ENCODE measurements around the gene SEC14L5.

DNA sequence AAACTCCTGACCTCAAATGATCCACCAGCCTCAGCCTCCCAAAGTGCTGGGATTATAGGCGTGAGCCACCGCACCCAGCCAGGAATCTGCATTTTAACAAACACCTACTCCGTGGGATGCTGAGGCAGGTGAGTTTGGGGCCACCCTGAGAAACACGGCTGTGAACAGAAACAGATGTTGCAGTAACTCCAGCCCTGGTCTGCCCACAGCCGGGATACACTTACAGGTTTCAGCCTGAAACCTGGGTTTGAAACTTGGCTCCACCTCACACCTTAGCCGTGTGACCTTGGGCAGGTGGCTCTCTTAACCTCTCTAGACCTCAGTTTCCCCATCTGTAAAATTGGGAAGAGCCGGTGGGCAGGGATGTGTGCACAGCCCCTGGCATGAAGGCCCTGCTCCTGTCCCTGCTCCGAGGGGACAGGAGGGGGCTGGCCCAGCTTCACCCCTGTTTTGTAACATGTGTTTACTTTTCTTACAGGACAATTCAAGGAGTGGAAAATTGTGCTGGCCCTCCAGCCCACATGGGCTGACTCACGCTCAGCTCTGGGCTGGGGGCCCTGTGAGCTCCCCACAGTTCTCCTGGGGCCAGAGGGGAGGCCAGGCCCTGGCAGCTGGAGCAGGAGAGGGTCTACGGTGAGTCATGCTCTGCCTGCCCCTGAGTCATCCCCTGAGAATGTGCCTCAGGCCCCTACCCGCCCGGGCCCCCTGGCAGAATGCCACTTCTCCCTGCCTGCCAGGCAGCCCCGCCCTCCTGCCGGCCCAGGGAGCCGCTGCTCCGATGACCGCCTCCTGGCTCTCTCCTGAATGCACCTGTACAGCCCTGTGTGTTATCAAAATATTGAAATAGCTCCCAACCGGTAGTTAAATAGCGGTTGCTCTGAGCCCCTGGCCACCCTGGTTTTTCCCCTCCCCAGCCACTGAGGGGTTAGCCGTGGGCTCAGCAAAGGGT is 13.5 kb upstream of the SEC14L5 start:
- TF ChIP-seq EZH2 (IDR thresholded peaks at IDR 0.05; ENCODE audit: low read depth): no peak
- TF ChIP-seq, protein P1, sequence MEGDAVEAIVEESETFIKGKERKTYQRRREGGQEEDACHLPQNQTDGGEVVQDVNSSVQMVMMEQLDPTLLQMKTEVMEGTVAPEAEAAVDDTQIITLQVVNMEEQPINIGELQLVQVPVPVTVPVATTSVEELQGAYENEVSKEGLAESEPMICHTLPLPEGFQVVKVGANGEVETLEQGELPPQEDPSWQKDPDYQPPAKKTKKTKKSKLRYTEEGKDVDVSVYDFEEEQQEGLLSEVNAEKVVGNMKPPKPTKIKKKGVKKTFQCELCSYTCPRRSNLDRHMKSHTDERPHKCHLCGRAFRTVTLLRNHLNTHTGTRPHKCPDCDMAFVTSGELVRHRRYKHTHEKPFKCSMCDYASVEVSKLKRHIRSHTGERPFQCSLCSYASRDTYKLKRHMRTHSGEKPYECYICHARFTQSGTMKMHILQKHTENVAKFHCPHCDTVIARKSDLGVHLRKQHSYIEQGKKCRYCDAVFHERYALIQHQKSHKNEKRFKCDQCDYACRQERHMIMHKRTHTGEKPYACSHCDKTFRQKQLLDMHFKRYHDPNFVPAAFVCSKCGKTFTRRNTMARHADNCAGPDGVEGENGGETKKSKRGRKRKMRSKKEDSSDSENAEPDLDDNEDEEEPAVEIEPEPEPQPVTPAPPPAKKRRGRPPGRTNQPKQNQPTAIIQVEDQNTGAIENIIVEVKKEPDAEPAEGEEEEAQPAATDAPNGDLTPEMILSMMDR (conservative IDR thresholded peaks at IDR 0.05): no peak
